Effector CD4-positive, alpha-beta T cell (primary cell): ENCODE results near the gene TSHZ2.

Experiments used
- DNase-seq: peaks from one replicate; pipeline ENCODE4 v3.0.0-alpha.2; 2020

Gene TSHZ2

DNA sequence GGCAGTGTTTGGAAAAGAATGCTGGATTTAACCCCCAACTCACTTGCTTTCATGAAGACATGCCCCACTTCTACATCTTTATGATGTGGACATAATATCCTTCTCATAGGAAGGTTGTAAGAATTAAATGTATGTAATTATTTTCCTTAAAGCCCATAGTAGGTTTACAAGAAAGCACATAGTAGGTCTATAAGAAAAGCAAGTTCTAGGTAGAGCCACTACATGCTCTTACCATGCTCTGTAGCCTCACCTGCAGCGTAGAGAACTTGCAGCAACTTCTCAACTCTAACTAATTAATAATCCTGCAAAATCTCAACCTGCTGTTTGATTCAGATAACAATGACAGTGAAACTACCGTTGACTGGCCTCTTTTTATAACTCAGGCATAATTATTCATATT lies 288.4 kb downstream of the TSHZ2 start:
- DNase-seq = no peak

DNA sequence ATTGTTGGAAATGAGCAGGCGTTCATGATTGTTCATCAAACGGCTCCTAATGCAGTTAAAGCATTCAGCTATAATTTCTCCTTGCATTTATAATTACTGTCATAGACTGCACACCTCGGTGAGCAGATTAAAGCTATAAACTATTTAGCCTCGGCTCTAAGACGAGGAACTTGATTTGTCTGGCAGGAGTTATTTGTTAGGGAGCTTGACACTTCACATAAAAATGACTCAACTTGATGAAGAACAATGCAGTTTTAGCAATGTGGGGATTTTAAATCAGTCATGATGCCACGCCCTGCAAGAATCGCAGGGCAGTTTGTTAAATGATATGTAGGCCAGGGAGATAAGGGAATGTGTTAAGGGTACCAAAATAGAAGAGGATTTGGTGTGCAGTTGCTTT lies 290.2 kb downstream of the TSHZ2 start:
- no peak for DNase-seq

- DNase-seq = no peak
Observed at GRCh38 chr20:53263554-53264438, 291.6 kb downstream of the TSHZ2 start.

DNA sequence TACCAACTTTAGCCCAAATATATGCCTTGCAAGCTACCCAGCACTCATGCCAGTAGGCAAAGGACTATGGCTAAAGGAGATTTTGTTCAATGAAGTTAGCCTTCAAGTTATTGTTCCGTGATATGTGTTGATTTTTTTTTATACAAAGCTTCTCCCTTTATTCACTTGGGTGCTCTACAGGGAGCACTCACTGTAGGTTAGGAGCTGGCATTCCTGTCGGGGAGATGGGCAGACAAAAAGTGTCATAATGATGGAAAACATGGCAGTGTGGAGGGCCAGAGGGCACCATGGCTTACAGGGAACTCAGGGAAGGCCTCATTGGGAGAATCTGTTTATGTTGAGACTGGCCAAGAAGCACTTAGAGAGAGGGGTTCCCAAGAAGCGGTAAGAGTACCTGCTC lies 292.4 kb downstream of the TSHZ2 start:
- no peak for DNase-seq

GRCh38 chr20:53265304-53265875 lies 293.2 kb downstream of the TSHZ2 start:
- DNase-seq = no peak

- no peak for DNase-seq
Observed at GRCh38 chr20:53269380-53269779, 297.2 kb downstream of the TSHZ2 start.

DNA sequence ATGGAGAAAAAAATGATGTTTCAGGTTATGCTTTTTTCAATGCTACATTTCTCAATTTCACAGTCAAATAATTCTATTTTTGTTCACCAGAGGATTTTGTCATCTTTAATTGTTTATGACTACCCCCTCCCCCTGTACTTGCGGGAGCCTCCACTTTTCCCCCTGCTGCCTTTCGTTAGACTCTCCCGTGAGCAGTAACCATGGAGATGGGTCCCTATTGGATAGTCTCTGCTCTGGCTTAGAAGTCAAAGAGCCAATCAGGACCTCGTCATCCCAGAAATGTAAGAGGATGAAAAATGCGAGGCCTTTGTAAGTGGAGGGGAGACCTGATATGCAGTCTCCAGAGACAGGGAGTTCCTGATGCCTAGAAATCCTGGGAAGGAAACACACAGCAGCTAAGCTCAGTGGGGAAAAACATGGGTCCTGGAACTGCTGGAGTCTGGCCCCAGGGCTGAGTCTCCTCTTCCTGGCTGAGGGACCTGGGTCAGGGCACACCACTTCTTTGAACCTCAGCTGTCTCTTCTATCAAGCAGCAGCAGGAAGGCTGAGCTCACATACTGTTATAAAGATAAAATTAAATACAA lies 298.7 kb downstream of the TSHZ2 start:
- DNase-seq = no peak

GRCh38 chr20:53274365-53274764 lies 302.2 kb downstream of the TSHZ2 start:
- no peak for DNase-seq

DNA sequence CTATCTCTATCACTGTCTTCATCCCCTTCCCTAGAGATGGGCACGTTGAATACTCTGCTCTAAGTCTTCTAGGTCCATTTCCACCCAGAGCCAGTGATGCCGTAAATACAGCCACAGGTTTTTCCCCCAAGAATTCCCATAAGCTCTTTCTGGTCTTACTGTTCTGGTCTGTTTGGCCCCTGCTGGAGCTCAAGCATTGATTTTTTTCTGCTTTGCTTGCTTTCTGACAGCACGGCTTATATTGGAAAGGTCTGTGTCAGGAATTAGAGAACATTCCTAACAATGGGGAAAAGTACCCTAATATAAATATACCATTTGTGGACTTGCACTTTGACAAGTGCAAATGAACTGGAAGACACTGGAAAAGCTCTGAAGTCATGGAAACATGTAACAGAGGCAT lies 302.6 kb downstream of the TSHZ2 start:
- DNase-seq = no peak

DNA sequence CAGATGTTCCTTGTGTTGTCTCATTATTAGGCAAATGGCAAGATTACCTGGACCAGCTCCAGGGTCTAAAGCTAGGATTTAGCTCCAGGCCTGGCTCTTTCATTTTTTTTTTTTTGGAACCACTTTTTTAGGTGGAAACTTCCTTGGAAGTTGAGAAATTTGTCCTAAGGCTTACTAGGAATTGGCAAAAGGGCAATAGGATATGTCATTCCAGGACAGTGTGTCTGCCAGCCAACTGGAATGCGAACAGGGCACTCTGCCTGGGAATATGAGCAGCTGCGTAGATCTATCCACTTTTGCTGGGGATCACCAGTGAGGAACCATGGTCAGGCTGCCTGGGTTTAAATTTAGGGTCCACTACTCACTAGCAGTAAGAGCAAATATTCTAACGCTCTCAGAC lies 304.0 kb downstream of the TSHZ2 start:
- DNase-seq = no peak

DNA sequence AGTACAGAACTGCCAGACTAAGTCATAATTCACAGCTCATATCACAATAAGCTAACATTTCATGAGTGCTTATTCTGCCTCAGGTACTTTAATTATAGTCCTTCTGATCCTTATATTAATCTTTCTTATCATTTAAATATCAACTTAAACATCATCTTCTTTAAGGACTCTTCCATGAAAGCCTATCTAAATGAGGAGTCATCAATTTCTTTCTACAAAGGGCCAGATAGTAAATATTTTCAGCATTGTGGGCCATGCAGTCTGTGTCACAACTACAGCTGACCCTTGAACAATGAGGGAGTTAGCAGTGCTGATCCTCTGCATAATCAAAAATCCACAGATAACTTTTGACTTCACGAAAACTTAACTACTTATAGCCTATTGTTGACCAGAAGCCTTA lies 306.4 kb downstream of the TSHZ2 start:
- DNase-seq = no peak

DNA sequence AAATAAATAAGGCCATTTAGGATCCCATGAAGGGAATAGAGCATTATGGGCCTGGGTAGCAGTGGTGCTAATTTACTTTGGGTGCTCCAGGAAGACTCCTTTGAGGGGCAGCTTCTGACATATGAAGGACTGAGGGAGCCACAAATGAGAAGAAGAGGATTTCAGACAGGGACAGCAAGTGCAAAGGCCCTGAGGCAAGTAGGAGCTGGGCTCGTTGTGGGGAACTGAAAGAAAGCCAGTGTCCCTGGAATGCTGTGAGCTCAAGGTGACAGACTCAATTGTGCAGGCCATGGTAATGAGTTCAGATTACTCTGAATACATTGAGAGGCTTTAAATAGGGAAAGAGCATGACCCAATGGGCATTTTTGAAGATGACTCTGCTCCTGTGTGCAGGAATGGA lies 307.6 kb downstream of the TSHZ2 start:
- no peak for DNase-seq

- no peak for DNase-seq
Observed at GRCh38 chr20:53281557-53282117, 309.5 kb downstream of the TSHZ2 start.

GRCh38 chr20:53282217-53282955 lies 310.2 kb downstream of the TSHZ2 start:
- DNase-seq = no peak

- DNase-seq = no peak
Observed at GRCh38 chr20:53283011-53283410, 310.9 kb downstream of the TSHZ2 start.

- no peak for DNase-seq
Observed at GRCh38 chr20:53283597-53283996, 311.4 kb downstream of the TSHZ2 start.

DNA sequence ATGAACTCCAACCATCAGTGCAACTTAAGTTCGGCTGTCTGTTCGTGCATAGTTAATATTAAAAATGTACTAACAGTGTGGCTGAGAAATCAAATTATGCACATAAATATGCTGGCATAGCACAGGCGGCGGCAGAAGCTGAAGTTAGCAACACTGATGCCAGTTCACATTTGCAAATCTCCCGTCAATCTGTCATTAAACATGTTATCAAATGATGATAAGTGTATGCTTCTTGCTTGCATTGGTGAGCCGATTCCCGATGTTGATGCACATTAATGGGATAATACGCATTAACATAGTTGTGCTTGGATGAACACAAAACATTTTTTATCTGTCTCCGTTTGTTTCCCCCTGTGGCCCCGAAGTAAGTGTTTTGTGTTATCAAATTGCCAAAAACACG lies 312.1 kb downstream of the TSHZ2 start:
- no peak for DNase-seq

GRCh38 chr20:53284696-53285095 lies 312.5 kb downstream of the TSHZ2 start:
- no peak for DNase-seq

DNA sequence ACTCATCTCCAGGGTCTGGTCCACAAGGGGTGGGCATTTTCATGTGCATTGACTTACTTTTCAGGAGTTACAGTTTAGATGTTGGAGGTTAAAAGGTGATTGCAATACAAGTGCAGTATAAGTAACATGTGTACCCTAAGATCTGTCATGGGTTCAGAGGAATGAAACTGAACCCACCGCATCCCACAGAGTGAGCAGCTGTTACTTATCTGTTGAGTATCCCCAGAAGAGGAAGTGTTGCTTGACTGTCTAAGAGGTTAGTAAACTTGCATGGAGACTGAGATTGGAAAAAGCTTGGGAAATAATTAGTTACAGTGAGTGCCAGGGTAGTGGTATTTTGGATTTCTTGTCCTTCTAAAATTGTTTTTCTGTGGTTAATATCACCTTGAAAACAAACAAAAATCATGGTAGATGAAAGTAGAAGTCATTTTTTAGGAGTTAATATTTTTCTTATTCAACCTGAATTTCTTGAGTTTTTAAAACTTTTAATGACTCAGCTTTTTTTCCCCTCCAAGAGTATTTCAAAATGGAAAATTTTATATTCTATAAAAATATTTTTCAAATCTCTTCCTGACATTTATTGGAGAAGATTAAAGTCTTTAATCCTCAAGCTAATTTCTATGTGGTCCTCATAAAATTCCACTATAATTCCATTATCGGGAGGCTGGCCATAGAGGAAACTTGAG lies 315.3 kb downstream of the TSHZ2 start:
- DNase-seq = no peak

DNA sequence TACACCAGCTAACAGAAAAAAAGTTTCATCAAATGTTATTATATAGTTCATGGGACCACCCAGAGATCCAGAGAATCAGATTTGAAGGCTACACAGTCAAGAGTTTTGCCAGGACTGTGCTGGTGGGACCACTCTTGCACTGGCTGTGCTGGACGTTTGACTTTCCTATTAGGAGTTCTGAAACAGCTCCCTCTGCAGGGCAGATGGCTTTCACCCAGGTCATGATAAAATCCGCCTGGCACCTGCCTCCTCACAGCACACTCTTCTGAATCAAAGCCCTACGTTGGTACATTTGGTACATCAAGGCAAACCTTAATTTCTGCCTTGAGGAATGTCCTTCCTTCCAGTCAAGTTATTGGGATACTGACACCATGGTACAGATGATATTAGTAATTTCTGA lies 319.4 kb downstream of the TSHZ2 start:
- DNase-seq = no peak

- DNase-seq = no peak
Observed at GRCh38 chr20:53292347-53292746, 320.2 kb downstream of the TSHZ2 start.

DNA sequence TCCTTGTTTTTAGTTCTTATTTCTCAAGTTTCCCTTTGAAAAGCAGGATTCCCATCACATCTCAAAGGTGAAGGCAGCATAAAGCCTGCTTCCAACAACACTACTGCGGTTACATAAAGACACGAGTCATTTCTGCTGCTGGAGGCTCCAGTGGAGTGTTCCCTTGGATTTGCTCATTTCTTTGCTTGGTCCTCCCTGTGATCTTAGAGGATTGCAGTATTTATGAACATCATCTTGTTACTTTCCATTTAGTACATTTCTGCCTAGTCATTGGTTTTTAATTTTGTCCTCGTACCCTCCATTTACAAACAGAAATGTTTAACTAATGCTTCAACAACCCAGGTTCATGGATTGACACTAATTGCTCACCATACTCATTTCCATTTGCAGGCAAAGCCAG lies 322.6 kb downstream of the TSHZ2 start:
- DNase-seq = no peak

- no peak for DNase-seq
Observed at GRCh38 chr20:53296025-53296424, 323.9 kb downstream of the TSHZ2 start.
